Femur (tissue), 1 donor: ENCODE data around the gene MAP2K2.

Source experiments
- DNase-seq: peaks from one replicate; pipeline ENCODE4 v3.0.0-alpha.2; 2017

Gene MAP2K2

DNA sequence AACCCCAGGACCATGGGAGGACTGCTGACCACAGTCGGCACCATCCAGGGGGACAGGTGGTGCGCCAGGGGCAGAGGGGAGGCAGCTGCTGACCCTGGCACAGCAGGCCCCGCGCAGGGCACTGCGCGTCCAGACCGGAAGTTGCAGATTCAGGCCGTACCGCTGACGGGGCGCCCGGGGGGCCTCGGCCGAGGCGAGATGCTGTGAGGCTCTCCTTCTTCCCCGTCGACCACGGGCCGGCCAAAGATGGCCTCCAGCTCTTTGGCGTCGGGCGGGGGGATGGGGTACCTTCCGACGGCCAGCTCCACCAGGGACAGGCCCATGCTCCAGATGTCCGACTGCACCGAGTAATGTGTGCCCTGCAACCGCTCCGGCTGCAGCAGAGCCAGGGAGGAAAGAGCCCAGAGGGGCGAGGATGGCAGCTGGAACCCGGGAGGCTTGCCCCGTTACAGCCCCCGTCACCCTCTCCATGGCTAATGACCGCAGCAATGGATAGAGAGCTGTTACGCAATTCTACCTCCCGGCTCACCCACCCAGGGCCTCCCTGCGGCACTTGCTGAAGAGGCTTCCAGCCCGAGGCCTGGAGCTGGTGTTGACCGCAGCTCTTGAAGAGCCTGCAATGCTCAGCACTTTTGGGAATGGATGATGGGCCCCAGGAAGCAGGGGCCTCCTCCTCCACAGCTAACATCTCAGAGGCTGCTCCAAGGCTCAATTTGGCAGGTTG is 24.7 kb downstream of the MAP2K2 start:
- DNase-seq = no peak

DNA sequence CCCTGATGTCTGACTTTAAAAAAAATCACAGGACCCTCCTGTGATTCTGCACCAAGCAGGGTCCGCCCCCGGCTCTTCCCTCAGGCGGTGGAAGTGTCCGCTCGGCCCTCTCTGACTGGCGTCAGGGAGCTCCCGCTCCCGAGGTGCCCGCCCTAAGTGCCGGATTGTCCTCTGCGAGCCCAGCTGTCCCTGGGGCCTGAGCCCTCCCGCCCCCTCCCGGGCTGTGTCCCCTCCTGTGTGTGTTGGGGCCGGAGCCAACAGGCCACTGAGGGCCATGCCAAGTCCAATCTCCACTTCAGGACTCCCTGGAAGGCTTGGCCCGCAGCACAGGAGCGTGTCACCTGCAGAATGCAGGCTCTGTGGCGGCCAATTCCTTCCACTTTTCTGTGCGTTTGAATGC is 25.4 kb downstream of the MAP2K2 start:
- DNase-seq = no peak

DNA sequence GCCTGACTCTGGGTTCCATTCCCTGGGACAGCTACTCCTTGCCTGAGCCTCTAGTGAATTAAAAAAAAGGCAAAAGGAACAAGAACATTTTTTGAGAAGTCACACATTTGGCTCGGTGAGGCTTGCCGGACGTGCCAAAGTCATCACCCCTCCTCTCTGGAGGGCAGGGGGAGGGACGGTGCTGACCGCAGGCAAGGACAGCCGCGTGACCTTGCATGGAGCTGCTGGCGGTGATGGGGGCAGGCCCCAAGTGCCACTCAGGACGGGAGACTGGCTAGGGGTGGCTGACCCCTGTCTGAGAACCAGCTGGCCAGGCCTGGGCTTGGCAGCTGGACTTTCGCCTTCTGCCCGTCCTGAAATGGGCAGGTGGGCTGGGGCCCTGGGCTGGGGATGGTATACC is 26.4 kb downstream of the MAP2K2 start:
- no peak for DNase-seq

DNA sequence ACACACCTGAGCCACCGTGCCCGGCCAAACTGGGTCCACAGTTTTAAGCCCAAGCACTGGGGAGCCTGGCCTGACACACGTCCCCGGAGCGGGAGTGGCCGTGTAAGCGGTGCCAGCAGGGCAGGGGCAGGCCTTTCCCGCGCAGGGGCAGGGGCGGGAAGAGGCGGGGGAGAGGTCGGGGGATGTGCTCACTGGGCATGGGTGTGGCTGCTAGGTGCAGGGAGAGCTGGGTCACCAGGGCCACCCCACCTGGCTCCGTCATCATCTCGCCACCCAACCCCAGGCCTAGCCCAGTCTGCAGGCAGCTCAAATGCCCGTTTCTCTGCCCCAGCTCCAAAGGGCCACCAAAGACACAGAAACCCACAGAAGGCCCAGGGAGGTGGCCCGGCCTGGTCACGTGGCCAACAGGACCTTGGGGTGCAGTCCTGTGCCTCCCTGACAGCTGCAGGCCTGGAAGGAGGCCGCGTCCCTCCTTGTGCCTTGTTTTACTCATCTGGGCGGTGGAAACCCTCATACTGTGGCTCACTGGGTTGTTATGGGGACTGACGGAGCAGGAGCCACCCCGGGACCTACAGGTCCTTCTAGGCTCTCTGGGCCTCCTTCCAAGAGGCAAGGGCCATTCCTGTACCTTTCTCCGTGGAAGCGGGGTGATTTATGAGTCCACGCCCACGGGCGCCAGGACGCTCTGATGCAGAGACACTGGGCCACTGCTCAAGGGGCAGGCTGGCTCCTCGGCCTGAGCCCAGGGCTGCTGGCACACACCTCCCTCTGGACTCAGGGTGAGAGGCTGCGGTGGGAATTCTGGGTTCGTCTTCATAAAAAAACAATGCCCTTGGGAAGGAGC is 27.7 kb downstream of the MAP2K2 start:
- DNase-seq = no peak

DNA sequence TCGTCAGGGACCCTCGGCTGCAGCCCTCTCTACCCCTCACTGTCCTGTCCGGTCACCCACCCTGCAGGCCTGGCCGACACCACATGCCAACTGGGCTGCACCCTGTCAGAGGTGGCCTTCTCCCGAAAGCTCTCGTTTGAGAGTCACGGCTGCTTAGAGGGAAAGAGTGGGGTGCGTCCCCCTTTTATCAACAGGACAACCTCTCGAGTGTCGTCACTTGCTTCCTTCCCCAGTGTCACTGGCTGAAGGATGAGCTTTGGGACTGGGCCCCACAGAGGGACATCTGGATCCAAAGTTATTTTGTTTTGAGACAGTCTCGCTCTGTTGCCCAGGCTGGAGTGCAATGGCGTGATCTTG is 28.5 kb downstream of the MAP2K2 start:
- DNase-seq = no peak

DNA sequence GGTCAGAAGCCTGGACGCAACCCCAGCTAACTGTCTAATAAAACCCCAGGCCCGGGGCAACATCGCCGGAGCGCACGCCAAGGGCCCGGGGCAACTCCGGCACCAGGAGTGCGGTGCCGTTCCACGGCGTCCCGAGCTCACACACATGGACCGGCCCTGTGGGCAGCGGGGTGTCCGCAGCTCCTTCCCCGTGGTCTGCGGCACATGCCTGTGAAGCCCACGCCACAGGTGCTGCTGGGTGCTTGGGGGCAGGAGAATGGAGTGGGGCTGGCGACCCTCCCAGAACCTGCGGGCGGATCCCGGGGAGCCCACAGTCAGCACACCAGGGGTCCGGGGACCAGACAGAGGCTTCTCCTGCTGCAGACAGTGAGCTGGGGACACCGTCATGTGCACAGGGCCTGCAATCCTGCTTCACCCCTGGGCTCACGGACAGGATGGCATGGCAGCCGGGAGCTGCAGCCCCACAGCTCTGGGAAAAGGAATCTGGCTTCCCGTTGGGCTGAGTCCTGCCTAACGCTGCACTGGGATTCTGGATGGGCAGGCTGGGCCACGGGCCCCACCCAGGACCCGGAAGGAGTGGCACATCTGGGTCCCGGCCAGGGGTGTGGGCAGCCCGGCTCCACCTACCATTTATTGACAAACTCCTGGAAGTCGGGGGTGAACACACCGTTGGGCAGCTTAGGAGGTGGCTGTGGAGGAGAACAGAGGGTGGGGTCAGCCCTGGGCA is 29.0 kb downstream of the MAP2K2 start:
- DNase-seq = no peak

DNA sequence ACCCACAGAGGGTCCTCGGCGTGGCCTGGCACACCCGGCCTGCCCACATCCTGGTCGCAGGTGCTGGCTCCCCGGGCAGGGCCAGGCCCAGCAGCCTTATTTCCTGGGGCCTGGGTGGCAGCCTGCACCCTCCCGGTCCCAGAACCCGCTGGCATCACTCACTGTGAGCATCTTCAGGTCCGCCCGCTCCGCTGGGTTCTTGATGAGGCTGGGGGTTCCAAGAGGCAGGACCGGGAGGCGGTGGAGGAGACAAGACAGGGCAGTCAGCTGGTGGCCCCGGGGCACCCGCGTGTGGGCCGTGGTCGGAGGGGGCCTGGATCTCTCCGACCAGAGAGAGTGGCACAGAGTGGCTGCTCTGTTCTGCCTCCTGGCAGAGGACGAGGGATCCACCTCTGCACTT is 29.6 kb downstream of the MAP2K2 start:
- no peak for DNase-seq

DNA sequence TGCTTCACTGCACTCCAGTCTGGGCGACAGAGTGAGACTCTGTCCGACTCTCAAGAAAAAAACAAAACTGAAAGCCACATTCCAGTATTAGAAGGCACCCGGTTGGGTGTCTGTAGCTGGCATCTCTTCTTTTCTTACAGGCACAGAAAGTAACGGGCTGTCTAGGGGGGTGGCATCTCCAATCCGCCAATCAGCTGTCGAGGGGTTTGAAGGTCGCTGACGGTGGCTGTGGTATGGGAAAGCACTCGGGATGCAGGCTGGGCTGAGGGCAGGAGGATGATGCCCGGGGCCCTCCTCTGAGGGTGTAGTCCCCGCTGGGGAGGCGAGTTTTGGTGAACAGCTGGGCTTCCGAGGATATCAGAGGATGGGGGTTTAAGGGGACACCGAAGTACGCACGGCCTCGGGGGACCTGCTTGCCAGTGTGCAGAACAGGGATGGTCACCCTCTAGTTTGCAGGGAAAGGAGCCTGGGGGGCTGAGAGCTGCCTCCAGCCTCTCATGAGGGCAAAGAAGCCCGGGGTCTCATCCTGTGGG is 30.2 kb downstream of the MAP2K2 start:
- no peak for DNase-seq

DNA sequence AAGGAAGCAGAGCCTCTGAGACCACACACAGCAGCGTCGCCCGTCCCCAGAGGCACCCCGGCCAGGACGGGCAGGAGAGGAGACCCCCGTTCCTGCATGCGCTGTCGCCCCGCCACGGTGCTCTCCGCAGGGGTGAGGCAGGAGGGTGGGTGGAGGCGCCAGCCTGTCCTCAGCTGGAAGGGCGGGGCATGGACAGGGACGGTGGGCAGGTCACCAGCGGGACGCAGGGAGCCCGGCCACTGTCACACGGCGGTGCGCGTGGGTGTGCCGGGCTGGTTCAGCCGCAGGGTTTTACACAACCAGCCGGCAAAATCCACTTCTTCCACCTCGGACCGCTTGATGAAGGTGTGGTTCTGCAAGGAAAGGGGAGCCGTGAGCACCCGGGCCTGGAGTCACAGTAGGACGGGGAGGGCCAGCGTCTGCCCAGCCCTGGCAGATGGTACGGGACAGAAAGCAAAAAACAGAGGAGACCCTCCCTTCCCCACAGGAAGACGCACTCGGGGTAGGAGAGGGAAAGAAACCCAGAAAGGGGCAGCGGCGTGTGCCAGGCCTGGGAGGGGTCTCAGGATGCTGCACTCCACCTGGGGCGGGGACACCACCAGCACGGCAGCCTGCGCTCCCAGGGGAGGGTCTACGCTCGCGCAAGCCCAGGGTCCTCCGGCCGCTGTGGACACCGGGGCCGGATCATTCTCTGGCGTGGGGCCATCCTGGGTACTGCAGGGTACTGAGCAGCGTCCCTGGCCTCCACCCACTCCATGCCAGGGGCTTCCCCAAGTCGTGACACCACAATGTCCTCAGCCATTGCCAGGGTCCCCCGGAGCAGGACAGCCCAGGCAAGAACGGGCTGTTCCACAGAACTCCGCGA is 33.3 kb downstream of the MAP2K2 start:
- no peak for DNase-seq

DNA sequence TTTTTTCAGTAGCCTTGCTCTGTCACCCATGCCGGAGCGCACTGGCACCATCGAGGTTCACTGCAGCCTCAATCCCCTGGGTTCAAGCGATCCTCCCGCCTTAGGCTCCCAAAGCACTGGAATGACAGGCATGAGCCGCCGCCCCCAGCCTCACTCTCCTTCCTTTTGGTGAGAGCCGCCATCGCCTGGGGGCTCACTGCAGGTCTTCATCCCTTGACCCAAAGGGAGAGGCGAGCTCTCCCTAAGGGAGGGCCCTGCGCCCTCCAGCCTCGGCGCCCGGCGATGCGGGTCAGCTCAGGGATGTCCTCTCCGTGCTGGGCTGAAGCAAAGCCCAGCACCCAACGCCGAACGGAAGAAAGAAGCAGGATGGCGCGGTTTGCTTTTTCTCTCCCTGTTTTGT is 34.0 kb downstream of the MAP2K2 start:
- DNase-seq = no peak

DNA sequence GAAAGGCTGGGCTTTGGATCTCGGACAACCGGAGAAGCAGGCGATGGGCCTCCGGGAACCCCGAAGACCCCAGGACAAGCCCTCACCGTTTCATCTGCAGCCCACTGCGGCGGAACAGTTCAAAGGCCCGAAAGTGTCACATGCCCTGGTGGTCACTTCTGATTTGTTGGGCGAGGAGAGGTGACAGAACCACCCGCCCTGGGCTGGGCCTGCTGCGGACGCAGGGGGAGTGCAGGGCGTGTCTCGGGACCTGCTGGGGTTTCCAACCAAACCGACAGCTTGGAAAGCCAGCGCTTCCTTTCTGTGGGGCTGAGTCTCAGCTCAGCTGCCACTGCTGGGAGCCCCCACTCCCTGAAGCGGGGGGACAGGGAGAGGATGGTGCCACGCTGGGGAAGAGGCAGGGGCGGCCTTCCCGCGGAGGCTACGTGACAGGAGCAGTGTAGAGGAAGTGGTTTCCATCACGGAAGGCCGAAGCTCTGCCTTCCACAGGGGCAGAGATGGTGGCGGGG is 34.5 kb downstream of the MAP2K2 start:
- no peak for DNase-seq

DNA sequence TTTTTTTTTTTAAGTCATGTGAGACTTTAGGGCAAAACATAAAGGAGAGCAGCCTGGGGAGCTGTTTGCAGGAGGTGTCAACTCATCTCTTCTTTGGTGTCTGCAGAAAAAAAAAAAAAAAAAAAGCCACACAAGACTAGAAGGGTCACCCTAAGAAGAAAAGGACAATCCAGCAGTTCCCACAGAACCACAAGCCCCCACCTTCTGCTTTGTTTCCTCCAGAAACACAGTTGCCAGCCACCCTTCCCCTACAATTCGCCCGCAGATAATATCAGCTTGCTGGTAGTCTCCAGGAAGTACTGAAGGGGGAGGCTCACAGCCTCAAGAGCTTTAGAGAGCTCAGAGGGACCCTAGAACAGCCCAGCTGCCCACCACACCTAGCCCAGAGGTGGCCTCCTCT is 34.9 kb downstream of the MAP2K2 start:
- DNase-seq = no peak

DNA sequence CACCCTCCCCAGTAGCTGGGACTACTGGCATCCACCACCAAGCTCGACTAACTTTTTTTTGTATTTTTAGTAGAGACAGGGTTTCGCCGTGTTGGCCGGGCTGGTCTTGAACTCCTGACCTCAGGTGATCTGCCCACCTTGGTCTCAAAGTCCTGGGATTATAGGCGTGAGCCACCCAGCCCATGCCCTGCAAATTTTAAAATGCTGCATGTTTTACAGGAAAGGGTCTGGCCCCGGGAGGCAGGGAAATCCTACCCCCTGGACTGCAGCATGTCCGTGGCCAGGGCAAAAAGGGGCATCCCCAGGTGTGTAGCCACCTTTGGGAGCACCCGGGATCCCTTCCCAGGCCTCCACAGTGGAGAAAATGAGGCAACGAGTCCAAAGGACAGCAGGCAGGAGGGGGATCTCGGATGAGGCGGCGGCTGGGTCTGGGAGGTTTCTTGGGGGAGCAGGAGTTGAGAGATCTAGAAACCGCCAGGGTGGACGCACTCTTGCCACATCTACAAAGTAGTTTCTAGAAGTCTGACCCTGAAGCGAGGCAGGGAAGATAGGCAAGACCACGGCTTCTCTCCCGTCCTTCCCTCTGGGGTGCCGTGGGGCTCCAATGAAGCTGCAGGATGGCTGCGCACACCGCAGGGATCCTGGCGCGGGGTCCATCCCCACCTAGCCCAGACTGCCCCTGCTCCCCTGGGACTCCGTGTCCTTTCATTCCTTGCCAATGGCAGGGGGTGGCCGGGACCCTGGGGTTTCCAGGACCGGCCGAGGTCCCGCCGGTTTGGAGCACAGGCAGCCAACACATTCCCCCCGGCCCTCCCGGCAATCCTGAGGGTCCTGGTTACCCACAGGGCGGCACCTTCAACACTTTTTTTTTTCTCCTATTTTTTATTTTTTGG is 35.9 kb downstream of the MAP2K2 start:
- no peak for DNase-seq

DNA sequence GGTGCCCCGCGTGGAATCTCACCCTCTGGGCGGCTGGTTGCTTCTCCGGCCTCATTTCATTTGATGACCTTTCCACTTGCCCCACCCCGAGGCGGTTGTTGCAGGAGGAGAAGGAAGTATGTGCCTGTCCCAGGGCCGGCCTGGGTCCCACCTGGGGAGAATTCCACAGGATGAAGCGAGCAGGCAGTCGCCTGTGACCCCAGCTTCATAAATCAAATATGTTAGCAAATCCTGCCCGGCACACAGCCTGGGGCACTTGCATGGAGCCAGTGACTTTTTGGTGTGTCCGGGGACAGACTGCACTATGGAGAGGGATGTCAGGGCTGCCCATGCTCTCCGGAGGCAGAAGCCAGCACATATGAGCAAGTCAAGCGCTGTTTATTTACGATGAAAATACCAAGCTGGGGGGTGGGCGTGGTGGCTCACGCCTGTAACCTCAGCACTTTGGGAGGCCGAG is 37.5 kb downstream of the MAP2K2 start:
- DNase-seq = no peak

DNA sequence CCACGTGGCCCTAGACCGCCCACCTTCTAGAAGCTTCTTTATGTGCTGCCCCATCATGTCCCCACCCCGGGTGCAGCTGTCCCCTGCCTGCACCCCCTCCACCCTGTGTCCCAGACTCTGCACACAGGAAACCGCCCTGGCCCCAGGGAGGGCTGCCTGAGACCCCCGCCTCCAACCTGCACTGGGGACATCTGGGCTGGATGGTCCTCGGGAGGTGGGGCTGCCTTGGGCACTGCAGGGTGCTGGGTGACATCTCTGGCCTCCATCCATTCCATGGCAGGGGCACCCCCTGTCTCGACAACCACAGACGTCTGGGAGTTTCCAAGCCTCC is 39.4 kb downstream of the MAP2K2 start:
- no peak for DNase-seq

DNA sequence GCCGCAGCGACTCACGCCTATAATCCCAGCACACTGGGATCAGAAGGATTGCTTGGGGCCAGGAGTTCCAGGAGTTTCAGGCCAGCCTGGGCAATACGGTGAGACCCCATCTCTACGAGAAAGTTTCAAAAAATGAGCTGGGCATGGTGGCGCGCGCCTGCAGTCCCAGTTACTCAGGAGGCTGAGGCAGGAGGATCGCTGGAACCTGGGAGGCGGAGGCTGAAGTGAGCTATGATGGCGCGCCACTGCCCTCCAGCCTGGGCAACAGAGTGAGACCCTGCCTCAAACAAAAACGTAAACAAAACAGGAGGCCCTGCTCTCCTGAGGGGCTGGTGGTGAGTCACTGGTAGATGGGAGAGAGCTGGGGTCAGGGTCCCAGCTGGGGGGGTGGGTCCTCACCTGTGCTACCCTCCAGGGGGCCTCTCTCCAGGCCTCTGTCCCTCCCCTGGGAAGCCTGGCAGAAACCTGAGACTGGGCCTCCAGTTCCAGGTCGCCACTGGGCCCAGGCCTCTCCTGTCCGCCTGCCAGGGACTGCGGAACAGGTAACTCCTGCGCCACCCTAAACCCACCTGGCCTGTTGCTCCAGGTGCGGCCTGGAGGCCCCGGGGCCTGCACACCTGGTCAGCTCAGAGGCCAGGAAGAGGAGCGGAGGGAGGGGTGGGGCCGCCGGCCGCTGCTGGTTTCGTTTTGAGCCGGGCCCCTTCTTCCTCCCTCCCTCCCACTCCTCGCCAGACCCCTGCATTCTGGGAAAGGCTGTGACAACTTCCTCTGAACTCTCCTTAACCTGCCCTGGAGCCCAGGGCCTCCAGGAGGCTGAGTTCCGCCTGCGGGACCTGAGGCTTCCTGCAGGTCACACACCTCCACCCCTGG is 40.0 kb downstream of the MAP2K2 start:
- peak; percentile 72 for DNase-seq

DNA sequence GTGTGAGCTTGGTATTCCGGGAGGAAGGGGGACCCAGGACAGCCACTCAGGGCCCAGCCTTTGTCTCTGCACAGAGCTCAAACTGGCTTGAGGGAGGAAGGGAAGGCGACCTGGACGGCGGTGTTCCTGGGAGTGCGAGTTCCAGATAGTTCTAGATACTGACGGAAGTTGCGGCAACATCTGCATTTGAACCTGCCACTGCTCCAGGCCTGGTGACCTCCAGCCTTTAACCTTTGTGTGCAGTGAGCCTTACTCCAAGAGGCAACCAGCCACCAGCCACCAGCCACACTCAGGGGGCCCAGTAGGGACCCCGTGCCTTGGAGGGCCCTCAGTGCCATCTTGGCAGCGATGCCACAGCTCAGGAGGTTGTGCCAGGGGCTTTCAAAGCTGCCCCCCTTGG is 41.8 kb downstream of the MAP2K2 start:
- no peak for DNase-seq

DNA sequence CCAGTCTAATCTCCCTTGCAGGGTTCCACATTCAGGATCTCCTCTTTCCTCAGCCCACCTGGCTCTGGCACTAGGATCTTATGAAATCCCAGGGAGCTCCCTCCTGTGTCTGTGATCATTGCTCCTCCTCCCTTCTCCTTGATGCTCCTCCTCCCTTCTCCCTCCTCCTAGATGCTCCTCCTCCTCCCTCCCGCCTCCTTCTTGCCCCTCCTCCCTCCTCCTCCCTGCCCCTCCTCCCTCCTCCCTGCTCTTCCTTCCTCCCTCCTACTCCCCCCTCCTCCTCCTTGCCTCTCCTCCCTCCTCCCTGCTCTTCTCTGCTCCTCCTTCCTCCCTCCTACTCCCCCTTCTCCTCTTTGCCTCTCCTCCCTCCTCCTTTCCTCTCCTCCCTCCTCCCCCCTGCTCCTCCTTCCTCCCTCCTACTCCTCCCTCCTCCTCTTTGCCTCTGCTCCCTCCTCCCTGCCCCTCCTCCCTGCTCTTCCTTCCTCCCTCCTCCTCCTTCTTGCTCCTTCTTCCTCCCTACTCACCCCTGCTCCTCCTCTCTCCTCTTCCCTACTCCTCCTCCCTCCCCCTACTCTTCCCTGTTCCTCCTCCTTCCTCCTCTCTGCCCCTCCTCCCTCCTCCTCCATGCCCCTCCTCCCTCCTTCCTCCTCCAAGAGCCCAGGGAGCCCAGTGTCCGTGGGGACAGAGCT is 42.3 kb downstream of the MAP2K2 start:
- no peak for DNase-seq

DNA sequence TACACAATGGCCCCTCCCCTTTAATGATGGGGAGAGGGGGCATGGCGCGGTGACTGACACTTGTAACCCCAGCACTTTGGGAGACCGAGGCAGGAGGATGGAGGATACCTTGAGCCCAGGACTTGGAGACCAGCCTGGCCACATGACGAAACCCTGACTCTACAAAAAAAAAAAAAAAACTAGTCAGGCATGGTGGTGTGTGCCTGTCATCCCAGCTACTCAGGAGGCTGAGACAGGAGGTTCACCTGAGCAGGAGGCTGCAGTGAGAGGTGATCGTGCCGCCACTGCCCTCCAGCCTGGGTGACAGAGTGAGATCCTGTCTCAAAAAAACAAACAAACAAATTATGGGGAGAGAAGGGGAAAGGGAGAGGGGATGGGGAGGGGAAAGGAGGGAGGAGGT is 43.4 kb downstream of the MAP2K2 start:
- no peak for DNase-seq
